Effector CD4-positive, alpha-beta T cell (primary cell): Measurements from ENCODE around the gene SPINK14.

ENCODE experiments used
- DNase-seq: peaks from one replicate; pipeline ENCODE4 v3.0.0-alpha.2; 2020

SPINK14 gene

GRCh38 chr5:148202531-148203203 lies 34.3 kb downstream of the SPINK14 start, which contains the start of gene SPINK6:
SPINK6 (plus strand) TSS chr5:148203042; CDS start chr5:148203097, 55 bp downstream.
- DNase-seq, result no peak

- no peak for DNase-seq
Measured at GRCh38 chr5:148205044-148205806, 36.9 kb downstream of the SPINK14 start.

DNA sequence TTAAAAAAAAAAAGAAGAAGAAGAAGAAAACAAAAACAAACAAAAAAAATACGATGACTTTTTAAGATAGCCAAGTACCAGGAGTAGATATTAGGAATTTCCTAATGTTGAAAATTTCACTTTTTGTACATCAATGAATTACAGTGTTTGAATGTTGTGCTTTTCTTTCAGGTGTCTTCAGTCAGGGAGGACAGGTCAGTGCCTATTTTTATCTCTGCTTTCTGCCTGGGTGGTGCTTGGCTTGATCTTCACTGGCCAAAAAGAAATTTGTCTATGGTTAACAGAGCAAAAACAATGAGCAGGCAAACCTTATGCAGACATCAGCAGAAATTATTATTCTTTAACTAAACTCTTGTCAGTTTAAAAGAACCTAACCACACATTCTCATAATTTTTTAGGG lies 37.5 kb downstream of the SPINK14 start:
- no peak for DNase-seq

DNA sequence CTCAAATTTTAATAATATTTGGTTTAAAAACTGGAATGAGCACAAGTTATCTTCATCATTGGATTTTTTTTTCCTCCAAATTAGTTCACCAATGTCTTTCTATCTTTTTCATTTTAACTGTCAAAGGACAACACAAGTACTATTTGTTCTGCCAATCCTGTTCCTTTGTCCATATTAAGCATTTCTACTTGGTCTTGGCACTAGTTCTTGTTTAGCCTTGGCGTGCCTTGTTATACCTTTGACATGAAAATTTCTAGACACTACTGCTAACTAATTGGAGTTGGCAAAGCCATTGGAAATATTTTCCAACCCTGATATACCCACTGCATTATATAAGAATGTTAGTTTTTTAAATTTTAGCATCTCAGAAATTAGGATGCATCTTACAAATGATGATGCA lies 38.3 kb downstream of the SPINK14 start:
- no peak for DNase-seq

- no peak for DNase-seq
Measured at GRCh38 chr5:148208226-148208625, 39.9 kb downstream of the SPINK14 start.

DNA sequence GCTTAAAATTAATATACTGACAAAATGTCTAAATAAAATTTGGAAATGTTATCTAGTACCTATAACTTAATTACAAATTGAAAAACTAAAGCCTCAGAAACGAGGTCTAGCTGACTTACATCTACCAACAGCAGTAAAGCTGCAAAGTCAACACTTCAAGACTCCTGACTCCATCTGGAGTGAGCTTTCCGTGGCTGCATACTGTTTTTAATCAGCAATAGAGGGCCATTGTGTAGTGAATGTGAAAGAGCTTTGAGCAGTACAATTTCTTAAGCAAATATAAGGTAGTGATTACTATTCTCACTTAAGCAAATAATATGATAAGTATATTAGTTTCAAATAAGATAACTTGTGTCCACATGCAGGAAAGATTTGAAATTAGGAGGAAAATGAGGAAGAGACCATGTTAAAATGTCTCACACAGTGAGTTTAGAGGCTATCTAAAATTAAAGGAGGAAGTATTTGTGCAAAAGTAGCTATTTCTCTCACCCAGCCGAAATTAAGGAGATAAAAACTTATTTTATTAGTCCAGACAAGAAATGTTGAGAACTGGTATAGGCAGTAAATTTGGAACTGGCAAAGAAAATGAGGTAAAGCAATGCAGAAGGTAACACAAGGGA lies 40.9 kb downstream of the SPINK14 start:
- DNase-seq, result no peak

GRCh38 chr5:148214665-148215185 lies 46.4 kb downstream of the SPINK14 start:
- DNase-seq, result no peak

GRCh38 chr5:148221508-148221907 lies 53.2 kb downstream of the SPINK14 start:
- DNase-seq, result no peak

GRCh38 chr5:148224117-148224742 lies 55.9 kb downstream of the SPINK14 start:
- no peak for DNase-seq
